SK-N-SH (cell line): ENCODE results near the gene RRP1B. TPM values are rescaled to one million over a fixed set of nuclear protein-coding genes. Genes with fewer than 3 reads are reported as not detected.

Source experiments
- CTCF ChIA-PET: fragments of 300-600, 350-600 bp; formaldehyde crosslinking; extraction: SDS; loops from one replicate; lab custom pipeline; 2021; lab: Yijun Ruan, JAX
- POLR2A ChIA-PET: fragments of 350-600 bp; sonication (Branson Sonifier 250); formaldehyde crosslinking; extraction: SDS; loops from one replicate; lab custom pipeline; 2020; ENCODE audit warnings: antibody characterized with exemption, inconsistent platforms; lab: Yijun Ruan, JAX
- DNase-seq: peaks from one replicate; pipeline ENCODE4 v3.0.0; 2012
- H2AFZ ChIP-seq: fragments of 200-600 bp; sonication (generic); 2 replicates; pipeline ENCODE4 v1.8.1; 2016; ENCODE audit warnings: antibody characterized with exemption, mild to moderate bottlenecking, low read depth
- H3F3A ChIP-seq: fragments of 200-600 bp; sonication (generic); replicated peaks from 2 replicates; pipeline ENCODE3; 2016; ENCODE audit warnings: antibody characterized with exemption, mild to moderate bottlenecking; ENCODE audit not compliant: insufficient read depth
- H3K27ac ChIP-seq, 2 experiments: fragments of 200-500 bp in 1 of 2; fragments of 200-600 bp in 1 of 2; sonication (Bioruptor generic) in 1 of 2; sonication (generic), shearing (Covaris generic) in 1 of 2; 2 replicates each; pipeline versions ENCODE4 v1.5.1 to v1.6.1; 2014 to 2016; ENCODE audit warnings: low read depth in 2 of 2, inconsistent platforms in 1 of 2, low read length in 1 of 2, mild to moderate bottlenecking in 1 of 2, mixed read lengths in 1 of 2
- H3K27me3 ChIP-seq: fragments of 200-600 bp; sonication (generic), shearing (Covaris generic); 2 replicates; pipeline ENCODE4 v1.6.1; 2016; ENCODE audit warnings: mixed run types; ENCODE audit not compliant: insufficient read depth
- H3K36me3 ChIP-seq, 2 experiments: fragments of 200-500 bp in 1 of 2; fragments of 200-600 bp in 1 of 2; sonication (Bioruptor generic) in 1 of 2; sonication (generic) in 1 of 2; replicated peaks in 1 of 2; 2 replicates each; pipeline versions ENCODE3 to v1.5.1; 2014 to 2016; ENCODE audit warnings: low read length in 1 of 2, mild to moderate bottlenecking in 1 of 2; ENCODE audit not compliant: insufficient read depth in 2 of 2, control insufficient read depth in 1 of 2
- H3K4me1 ChIP-seq, 2 experiments: fragments of 200-500 bp in 1 of 2; fragments of 200-600 bp in 1 of 2; sonication (Bioruptor generic) in 1 of 2; sonication (generic), shearing (Covaris generic) in 1 of 2; 2 replicates each; pipeline versions ENCODE4 v1.5.1 to v1.6.1; 2014 to 2016; ENCODE audit warnings: low read depth in 1 of 2, low read length in 1 of 2, mixed run types in 1 of 2; ENCODE audit not compliant: insufficient read depth in 2 of 2, control insufficient read depth in 1 of 2
- H3K4me2 ChIP-seq: fragments of 200-600 bp; sonication (generic), shearing (Covaris generic); 2 replicates; pipeline ENCODE4 v1.6.1; 2017; ENCODE audit warnings: mixed run types
- H3K4me3 ChIP-seq, 2 experiments: fragments of 200-500 bp in 1 of 2; fragments of 200-600 bp in 1 of 2; sonication (Bioruptor generic) in 1 of 2; sonication (generic), shearing (Covaris generic) in 1 of 2; 2 replicates each; pipeline versions ENCODE4 v1.5.1 to v1.8.1; 2014 to 2016; ENCODE audit warnings: low read depth in 2 of 2, inconsistent platforms in 1 of 2, low read length in 1 of 2, mild to moderate bottlenecking in 1 of 2, mixed read lengths in 1 of 2, moderate library complexity in 1 of 2
- H3K79me2 ChIP-seq: fragments of 200-600 bp; sonication (generic); 2 replicates; pipeline ENCODE4 v1.8.1; 2017; ENCODE audit warnings: mild to moderate bottlenecking; ENCODE audit not compliant: insufficient read depth
- H3K9ac ChIP-seq: fragments of 200-600 bp; sonication (generic); 2 replicates; pipeline ENCODE4 v1.6.1; 2017; ENCODE audit warnings: mixed run types
- H3K9me2 ChIP-seq: fragments of 200-600 bp; sonication (generic); 2 replicates; pipeline ENCODE4 v1.6.1; 2017; ENCODE audit warnings: mixed run types
- H3K9me3 ChIP-seq: fragments of 200-600 bp; sonication (generic); 2 replicates; pipeline ENCODE4 v1.6.1; 2017; ENCODE audit warnings: mixed run types, mild to moderate bottlenecking, moderate library complexity
- H4K20me1 ChIP-seq: fragments of 200-600 bp; sonication (generic); 2 replicates; pipeline ENCODE4 v1.6.1; 2017; ENCODE audit warnings: mild to moderate bottlenecking, mixed run types; ENCODE audit not compliant: insufficient read depth
- ELF1 ChIP-seq: IDR thresholded peaks from 2 replicates; pipeline ENCODE4 v1.4.0; 2012
- EZH2phosphoT487 ChIP-seq: fragments of 200-600 bp; sonication (generic); IDR thresholded peaks from 2 replicates; pipeline ENCODE4 v1.6.1; 2017; ENCODE audit warnings: low read depth, mixed run types, mild to moderate bottlenecking, antibody characterized with exemption, moderate library complexity, borderline replicate concordance
- FOXJ3 ChIP-seq: sonication (generic); formaldehyde crosslinking; IDR thresholded peaks from 2 replicates; pipeline ENCODE4 v1.5.1; 2020; ENCODE audit warnings: mild to moderate bottlenecking, missing genetic modification reagents
- GATA2 ChIP-seq: sonication (generic); formaldehyde crosslinking; IDR thresholded peaks from 2 replicates; pipeline ENCODE4 v1.5.0; 2020; ENCODE audit warnings: mild to moderate bottlenecking, missing genetic modification reagents
- MAX ChIP-seq: IDR thresholded peaks from 2 replicates; pipeline ENCODE4 v1.4.0; 2012; ENCODE audit warnings: low read depth
- NFIC ChIP-seq: IDR thresholded peaks from 2 replicates; pipeline ENCODE4 v1.4.0; 2012; ENCODE audit warnings: borderline replicate concordance
- NRF1 ChIP-seq: IDR thresholded peaks from 2 replicates; pipeline ENCODE4 v1.6.1; 2012; ENCODE audit warnings: low read depth, mild to moderate bottlenecking, low read length
- POLR2AphosphoS5 ChIP-seq: IDR thresholded peaks from 2 replicates; pipeline ENCODE4 v1.6.1; 2012; ENCODE audit warnings: low read depth, low read length
- RAD21 ChIP-seq: IDR thresholded peaks from 2 replicates; pipeline ENCODE4 v1.6.1; 2012; ENCODE audit warnings: mild to moderate bottlenecking, low read length
- REST ChIP-seq: IDR thresholded peaks from 2 replicates; pipeline ENCODE4 v1.6.1; 2012; ENCODE audit warnings: mild to moderate bottlenecking, low read depth, low read length, moderate library complexity
- RFX5 ChIP-seq: IDR thresholded peaks from 2 replicates; pipeline ENCODE4 v1.6.1; 2012; ENCODE audit warnings: mild to moderate bottlenecking, improper control_type of control experiment, low read length
- RXRA ChIP-seq: IDR thresholded peaks from 2 replicates; pipeline ENCODE4 v1.4.0; 2012; ENCODE audit warnings: low read depth, mild to moderate bottlenecking, borderline replicate concordance
- SIN3A ChIP-seq: IDR thresholded peaks from 2 replicates; pipeline ENCODE4 v1.6.1; 2012; ENCODE audit warnings: low read depth, mild to moderate bottlenecking, low read length, moderate library complexity, borderline replicate concordance
- TAF1 ChIP-seq: IDR thresholded peaks from 2 replicates; pipeline ENCODE4 v1.6.1; 2012; ENCODE audit warnings: low read depth, mild to moderate bottlenecking, low read length, moderate library complexity, borderline replicate concordance
- TCF12 ChIP-seq: IDR thresholded peaks from 2 replicates; pipeline ENCODE4 v1.4.0; 2012
- USF2 ChIP-seq: fragments of 150-350 bp; IDR thresholded peaks from 2 replicates; pipeline ENCODE4 v1.6.1; 2017; ENCODE audit warnings: antibody characterized with exemption, low read length, low read depth, borderline replicate concordance
- YY1 ChIP-seq: IDR thresholded peaks from 2 replicates; pipeline ENCODE4 v1.4.0; 2012; ENCODE audit warnings: low read depth, mild to moderate bottlenecking
- ZBTB33 ChIP-seq: IDR thresholded peaks from 2 replicates; pipeline ENCODE4 v1.4.0; 2012; ENCODE audit warnings: low read depth, borderline replicate concordance
- WGBS: methylation state at CpG from one replicate; pipeline ENCODE4 v1.1.6; 2017; ENCODE audit warnings: low lambda C conversion rate; 5-methylcytosine and 5-hydroxymethylcytosine counted together
- polyA plus RNA-seq, 3 experiments: library from polyadenylated mRNA; depleted of rRNA; stranded (reverse); fragments of >200 nt; gene quantifications; 2 replicates each; pipeline ENCODE4 v1.2.3, GENCODE V29; 2012

The RRP1B gene
- polyA plus RNA-seq, 1 of the 3 experiments (the other 2 are of a cell fraction) = 10.4 TPM

GRCh38 chr21:43733529-43734071 is 74.2 kb downstream of the RRP1B start:
- H3K27me3 ChIP-seq = no peaks in the 10 kb centered on the region
- peaks cover 63% of the 10 kb centered on the region for H3K79me2 ChIP-seq
- H3K4me2 ChIP-seq = 0 out of 2 replicates have a peak overlapping the region, but pooled peaks have one; percentile 11
- peaks cover 4 to 18% of the 10 kb centered on the region in 2 experiments; a peak in 2 of 4 replicates for H3K4me1 ChIP-seq
- TF ChIP-seq ELF1 = no peak
- TF ChIP-seq RAD21 = no peak
- TF ChIP-seq TAF1 = no peak
- no peak for TF ChIP-seq EZH2phosphoT487
- no peak for TF ChIP-seq FOXJ3 (CRISPR knock-in tag)
- TF ChIP-seq TCF12 = no peak
- H2AFZ ChIP-seq = no peak overlapping the region
- no peaks in the 10 kb centered on the region for H3K9me2 ChIP-seq
- H3K27ac ChIP-seq = no peak overlapping the region; a peak in 1 of 4 replicates
- ChIA-PET CTCF (no interaction called here), POLR2A (no interaction called here)
- H3K4me3 ChIP-seq = no peak overlapping the region
- no peak for DNase-seq
- H4K20me1 ChIP-seq = 0 out of 2 replicates have a peak, but pooled peaks cover 16% of the 10 kb centered on the region
- peaks cover 10% of the 10 kb centered on the region for H3F3A ChIP-seq
- no peak overlapping the region for H3K9ac ChIP-seq
- peaks cover 8 to 12% of the 10 kb centered on the region in 2 experiments for H3K36me3 ChIP-seq
- 71% methylated on average over 11 of the region's 15 CpGs for WGBS
- H3K9me3 ChIP-seq = no peaks in the 10 kb centered on the region

- Histone ChIP-seq H3K9me2 (no peaks in the 10 kb centered on the region), H2AFZ (no peak overlapping the region), H3K4me3 (no peak overlapping the region), H3K79me2 (peaks cover 60% of the 10 kb centered on the region), H3K9me3 (no peaks in the 10 kb centered on the region), H3K4me2 (no peak overlapping the region), H3K36me3 (peaks cover 8 to 12% of the 10 kb centered on the region in 2 experiments), H3K27me3 (no peaks in the 10 kb centered on the region), H4K20me1 (0 out of 2 replicates have a peak, but pooled peaks cover 16% of the 10 kb centered on the region), H3K9ac (no peak overlapping the region), H3K4me1 (peaks cover 4 to 18% of the 10 kb centered on the region in 2 experiments; a peak in 2 of 4 replicates), H3K27ac (no peak overlapping the region), H3F3A (peaks cover 10% of the 10 kb centered on the region)
- ChIA-PET CTCF (no interaction called here), POLR2A (no interaction called here)
- no peak for DNase-seq
- 90% methylated on average over 23 of the region's 25 CpGs for WGBS
- TF ChIP-seq SIN3A (no peak), POLR2AphosphoS5 (no peak), ZBTB33 (no peak), RFX5 (no peak), TCF12 (no peak), NFIC (no peak), EZH2phosphoT487 (no peak), ELF1 (no peak), FOXJ3 (CRISPR knock-in tag) (no peak), USF2 (no peak), YY1 (no peak), NRF1 (no peak), RXRA (no peak), GATA2 (CRISPR knock-in tag) (no peak), REST (no peak), MAX (no peak)
Measured at GRCh38 chr21:43734131-43734927, 75.0 kb downstream of the RRP1B start.
